Panc1 (cell line): Measurements from ENCODE around the gene FTSJ1. TPM values are rescaled to one million over a fixed set of nuclear protein-coding genes. Genes with fewer than 3 reads are reported as not detected.

Experiments used
- ATAC-seq: fragments of 200-7000 bp; cut with Tn5 transposase; 2 replicates; pipeline ENCODE4 v1.9.1; 2020; ENCODE audit warnings: mild to moderate bottlenecking, moderate library complexity
- BruUV-seq: library from RNA; stranded (reverse); fragments of 400-500 nt; replicated peaks from 2 replicates; lab custom pipeline; 2021; lab: Mats Ljungman, UMichigan
- CTCF ChIA-PET: fragments of 300-600 bp; sonication (Branson Sonifier 250); formaldehyde crosslinking; loops from one replicate; lab custom pipeline; 2022; ENCODE audit warnings: antibody characterized with exemption; lab: Charles Lee
- POLR2A ChIA-PET: fragments of 300-600 bp; sonication (Branson Sonifier 250); formaldehyde crosslinking; loops from one replicate; lab custom pipeline; 2022; ENCODE audit warnings: antibody characterized with exemption; lab: Charles Lee
- DNase-seq: peaks from one replicate; pipeline ENCODE4 v3.0.0-alpha.2; 2010; ENCODE audit warnings: low read depth, low spot score
- H3K27ac ChIP-seq: 2 replicates; pipeline ENCODE4 v1.5.1; 2011; ENCODE audit warnings: mild to moderate bottlenecking, low read length, inconsistent platforms
- H3K27me3 ChIP-seq: fragments of 200-500 bp; sonication (Bioruptor generic); 2 replicates; pipeline ENCODE4 v1.6.0; 2014; ENCODE audit warnings: low read length, inconsistent platforms; ENCODE audit not compliant: control insufficient read depth, insufficient read depth
- H3K36me3 ChIP-seq: fragments of 200-500 bp; sonication (Bioruptor generic); 2 replicates; pipeline ENCODE4 v1.5.1; 2014; ENCODE audit warnings: inconsistent platforms, mild to moderate bottlenecking, low read length, moderate library complexity; ENCODE audit not compliant: control insufficient read depth, insufficient read depth
- H3K4me1 ChIP-seq: 2 replicates; pipeline ENCODE4 v1.5.1; 2011; ENCODE audit warnings: inconsistent platforms, mild to moderate bottlenecking, low read length, moderate library complexity; ENCODE audit not compliant: control insufficient read depth, insufficient read depth
- H3K4me3 ChIP-seq, 2 experiments: 2 replicates each; pipeline ENCODE4 v1.5.1; 2011 to 2012; ENCODE audit warnings: low read depth in 2 of 2, low read length in 2 of 2, mild to moderate bottlenecking in 2 of 2, inconsistent platforms in 1 of 2, moderate library complexity in 1 of 2
- H3K9me3 ChIP-seq: fragments of 200-500 bp; sonication (Bioruptor generic); 2 replicates; pipeline ENCODE4 v1.5.1; 2014; ENCODE audit warnings: low read depth, mild to moderate bottlenecking, inconsistent platforms, low read length, moderate library complexity; ENCODE audit not compliant: control insufficient read depth, insufficient read depth
- POLR2AphosphoS5 ChIP-seq: IDR thresholded peaks from 2 replicates; pipeline ENCODE4 v1.6.1; 2012; ENCODE audit warnings: mild to moderate bottlenecking, low read depth, low read length, moderate library complexity
- SIN3A ChIP-seq: IDR thresholded peaks from 2 replicates; pipeline ENCODE4 v1.6.1; 2012; ENCODE audit warnings: low read depth, mild to moderate bottlenecking, low read length, moderate library complexity, borderline replicate concordance; ENCODE audit not compliant: insufficient read depth
- TCF7L2 ChIP-seq: IDR thresholded peaks from 2 replicates; pipeline ENCODE4 v1.6.1; 2011; ENCODE audit warnings: mild to moderate bottlenecking, low read depth, low read length, inconsistent platforms
- in situ Hi-C: cut with HindIII; loops from 2 replicates; pipeline ENCODE4 v1.10.0; 2016; ENCODE audit warnings: low sequenced_read_pairs, low pct_unique_long_range_greater_than_20kb
- intact Hi-C: fragments of 100-400 bp; cut with micrococcal nuclease; formaldehyde crosslinking; loops from one replicate; pipeline ENCODE4 v1.10.0; 2022; ENCODE audit not compliant: unreplicated experiment
- total RNA-seq: library from RNA; stranded (reverse); gene quantifications from one replicate; pipeline ENCODE4 v1.2.1, GENCODE V29; 2021; ENCODE audit not compliant: unreplicated experiment
- TF ChIP-seq, protein P1 (sequence below), 2 experiments: IDR thresholded peaks; 2 replicates each; pipeline ENCODE4 v1.6.1; 2011 to 2012; ENCODE audit warnings: low read depth in 2 of 2, control low read depth in 1 of 2, low read length in 1 of 2, mild to moderate bottlenecking in 1 of 2, moderate library complexity in 1 of 2; ENCODE audit not compliant: insufficient read depth in 1 of 2
- TF ChIP-seq, protein P2 (sequence below): fragments of 450-650 bp; IDR thresholded peaks from 2 replicates; pipeline ENCODE4 v1.5.1; 2017; ENCODE audit warnings: mild to moderate bottlenecking

The FTSJ1 gene
- total RNA-seq, 1 experiment from 2014 or later = 43.1 TPM

GRCh38 chrX:48480142-48480541, 4.1 kb downstream of the FTSJ1 start:
- Histone ChIP-seq H3K4me3 (no peak overlapping the region), H3K27ac (no peak overlapping the region), H3K9me3 (no peaks in the 10 kb centered on the region), H3K4me1 (peaks cover 5% of the 10 kb centered on the region), H3K27me3 (no peaks in the 10 kb centered on the region), H3K36me3 (peaks cover 5% of the 10 kb centered on the region)
- DNase-seq = no peak
- CTCF ChIA-PET = no interaction called here
- TF ChIP-seq SIN3A (no peak), TCF7L2 (no peak), POLR2AphosphoS5 (no peak)
- TF ChIP-seq, protein P1, sequence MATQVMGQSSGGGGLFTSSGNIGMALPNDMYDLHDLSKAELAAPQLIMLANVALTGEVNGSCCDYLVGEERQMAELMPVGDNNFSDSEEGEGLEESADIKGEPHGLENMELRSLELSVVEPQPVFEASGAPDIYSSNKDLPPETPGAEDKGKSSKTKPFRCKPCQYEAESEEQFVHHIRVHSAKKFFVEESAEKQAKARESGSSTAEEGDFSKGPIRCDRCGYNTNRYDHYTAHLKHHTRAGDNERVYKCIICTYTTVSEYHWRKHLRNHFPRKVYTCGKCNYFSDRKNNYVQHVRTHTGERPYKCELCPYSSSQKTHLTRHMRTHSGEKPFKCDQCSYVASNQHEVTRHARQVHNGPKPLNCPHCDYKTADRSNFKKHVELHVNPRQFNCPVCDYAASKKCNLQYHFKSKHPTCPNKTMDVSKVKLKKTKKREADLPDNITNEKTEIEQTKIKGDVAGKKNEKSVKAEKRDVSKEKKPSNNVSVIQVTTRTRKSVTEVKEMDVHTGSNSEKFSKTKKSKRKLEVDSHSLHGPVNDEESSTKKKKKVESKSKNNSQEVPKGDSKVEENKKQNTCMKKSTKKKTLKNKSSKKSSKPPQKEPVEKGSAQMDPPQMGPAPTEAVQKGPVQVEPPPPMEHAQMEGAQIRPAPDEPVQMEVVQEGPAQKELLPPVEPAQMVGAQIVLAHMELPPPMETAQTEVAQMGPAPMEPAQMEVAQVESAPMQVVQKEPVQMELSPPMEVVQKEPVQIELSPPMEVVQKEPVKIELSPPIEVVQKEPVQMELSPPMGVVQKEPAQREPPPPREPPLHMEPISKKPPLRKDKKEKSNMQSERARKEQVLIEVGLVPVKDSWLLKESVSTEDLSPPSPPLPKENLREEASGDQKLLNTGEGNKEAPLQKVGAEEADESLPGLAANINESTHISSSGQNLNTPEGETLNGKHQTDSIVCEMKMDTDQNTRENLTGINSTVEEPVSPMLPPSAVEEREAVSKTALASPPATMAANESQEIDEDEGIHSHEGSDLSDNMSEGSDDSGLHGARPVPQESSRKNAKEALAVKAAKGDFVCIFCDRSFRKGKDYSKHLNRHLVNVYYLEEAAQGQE (IDR thresholded peaks at IDR 0.05; ENCODE audit: insufficient read depth in 1 of 2, low read depth in 2 of 2, low read length in 1 of 2) = no peak
- TF ChIP-seq, protein P2, sequence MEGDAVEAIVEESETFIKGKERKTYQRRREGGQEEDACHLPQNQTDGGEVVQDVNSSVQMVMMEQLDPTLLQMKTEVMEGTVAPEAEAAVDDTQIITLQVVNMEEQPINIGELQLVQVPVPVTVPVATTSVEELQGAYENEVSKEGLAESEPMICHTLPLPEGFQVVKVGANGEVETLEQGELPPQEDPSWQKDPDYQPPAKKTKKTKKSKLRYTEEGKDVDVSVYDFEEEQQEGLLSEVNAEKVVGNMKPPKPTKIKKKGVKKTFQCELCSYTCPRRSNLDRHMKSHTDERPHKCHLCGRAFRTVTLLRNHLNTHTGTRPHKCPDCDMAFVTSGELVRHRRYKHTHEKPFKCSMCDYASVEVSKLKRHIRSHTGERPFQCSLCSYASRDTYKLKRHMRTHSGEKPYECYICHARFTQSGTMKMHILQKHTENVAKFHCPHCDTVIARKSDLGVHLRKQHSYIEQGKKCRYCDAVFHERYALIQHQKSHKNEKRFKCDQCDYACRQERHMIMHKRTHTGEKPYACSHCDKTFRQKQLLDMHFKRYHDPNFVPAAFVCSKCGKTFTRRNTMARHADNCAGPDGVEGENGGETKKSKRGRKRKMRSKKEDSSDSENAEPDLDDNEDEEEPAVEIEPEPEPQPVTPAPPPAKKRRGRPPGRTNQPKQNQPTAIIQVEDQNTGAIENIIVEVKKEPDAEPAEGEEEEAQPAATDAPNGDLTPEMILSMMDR = no peak
- ATAC-seq = no peak
- in situ Hi-C loops (no loop called here), intact Hi-C loops (no loop called here)
- BruUV-seq = no TSS peak
- POLR2A ChIA-PET = no interaction called here

DNA sequence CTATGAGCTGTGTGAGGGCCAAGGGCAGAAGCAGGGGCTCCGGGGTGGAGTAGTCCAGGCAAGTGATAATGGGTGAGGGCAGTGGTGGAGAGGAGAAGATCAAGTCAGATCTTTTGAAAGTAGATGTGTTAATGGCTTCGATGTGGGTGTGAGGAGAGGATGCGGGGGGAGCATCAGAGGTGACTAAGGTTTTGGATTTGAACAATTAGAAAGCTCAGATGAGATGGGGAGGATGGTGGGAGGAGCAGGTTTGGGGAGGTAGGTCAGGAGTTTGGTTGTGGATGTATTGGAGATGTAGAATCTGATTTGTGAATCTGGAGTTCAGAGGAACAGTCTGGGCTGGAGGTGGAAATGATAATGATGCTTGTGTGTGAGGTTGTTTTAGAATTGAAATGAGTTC, 4.6 kb downstream of the FTSJ1 start:
- no peaks in the 10 kb centered on the region for H3K27me3 ChIP-seq
- no peak overlapping the region for H3K27ac ChIP-seq
- POLR2A ChIA-PET = no interaction called here
- DNase-seq (no peak), ATAC-seq (no peak)
- TF ChIP-seq POLR2AphosphoS5 (no peak), TCF7L2 (no peak)
- H3K36me3 ChIP-seq = peaks cover 5% of the 10 kb centered on the region
- intact Hi-C loops = no loop called here
- CTCF ChIA-PET = no interaction called here
- H3K9me3 ChIP-seq = no peaks in the 10 kb centered on the region
- peaks cover 5% of the 10 kb centered on the region for H3K4me1 ChIP-seq
- no TSS peak for BruUV-seq
- no peak overlapping the region for H3K4me3 ChIP-seq
- in situ Hi-C loops = no loop called here

DNA sequence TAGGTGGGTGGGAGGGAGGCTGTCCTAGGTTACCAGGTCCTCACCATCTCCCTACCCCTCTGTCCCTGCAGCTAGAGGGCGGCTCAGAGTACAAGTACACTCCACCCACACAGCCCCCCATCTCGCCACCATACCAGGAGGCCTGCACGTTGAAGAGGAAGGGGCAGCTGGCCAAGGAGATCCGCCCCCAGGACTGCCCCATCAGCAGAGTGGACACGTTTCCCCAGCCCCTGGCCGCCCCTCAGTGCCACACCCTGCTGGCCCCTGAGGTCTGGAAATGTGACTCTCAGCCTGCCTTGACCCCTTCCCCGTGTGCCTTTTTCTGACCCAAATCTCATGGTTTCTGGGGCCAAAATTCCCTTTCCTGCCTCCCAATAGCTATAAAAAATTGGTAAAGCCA, 6.5 kb downstream of the FTSJ1 start:
- H3K9me3 ChIP-seq = no peaks in the 10 kb centered on the region
- DNase-seq = no peak
- H3K27me3 ChIP-seq = no peaks in the 10 kb centered on the region
- no peak overlapping the region for H3K27ac ChIP-seq
- intact Hi-C loops (no loop called here), in situ Hi-C loops (no loop called here)
- ChIA-PET CTCF (no interaction called here), POLR2A (no interaction called here)
- TF ChIP-seq, protein P2 = no peak
- TF ChIP-seq TCF7L2 (no peak), POLR2AphosphoS5 (no peak), SIN3A (no peak)
- TF ChIP-seq, protein P1 (IDR thresholded peaks at IDR 0.05; ENCODE audit: insufficient read depth in 1 of 2, low read depth in 2 of 2, low read length in 1 of 2) = no peak
- peaks cover 5% of the 10 kb centered on the region for H3K36me3 ChIP-seq
- no peaks in the 10 kb centered on the region; the same call in 1 of the 2 replicates for H3K4me1 ChIP-seq
- BruUV-seq = no TSS peak
- no peak overlapping the region for H3K4me3 ChIP-seq
- ATAC-seq = no peak
